NOMO-1 treated with dmso at 0.1 percent for 144 hours (cell line): Measurements from ENCODE around the gene SIM1.

Experiments
- DNase-seq: peaks from one replicate; lab custom pipeline; 2025; ENCODE audit not compliant: unreplicated experiment; lab: John Stamatoyannopoulos, UW

SIM1 gene

GRCh38 chr6:100427452-100427851 lies 37.3 kb downstream of the SIM1 start:
- DNase-seq, result no peak

- DNase-seq, result no peak
These were observed 37.9 kb downstream of the SIM1 start for GRCh38 chr6:100426744-100427338.

GRCh38 chr6:100426241-100426640 lies 38.5 kb downstream of the SIM1 start:
- DNase-seq, result no peak

GRCh38 chr6:100420711-100421110 lies 44.0 kb downstream of the SIM1 start:
- no peak for DNase-seq

GRCh38 chr6:100417036-100417435 lies 47.7 kb downstream of the SIM1 start:
- no peak for DNase-seq

GRCh38 chr6:100415768-100416167 lies 49.0 kb downstream of the SIM1 start:
- DNase-seq, result no peak

GRCh38 chr6:100412872-100413271 lies 51.8 kb downstream of the SIM1 start:
- DNase-seq, result no peak

- DNase-seq, result no peak
These were observed 60.7 kb downstream of the SIM1 start for GRCh38 chr6:100404051-100404450.

GRCh38 chr6:100393493-100393892 lies 71.2 kb downstream of the SIM1 start:
- no peak for DNase-seq

- DNase-seq, result no peak
These were observed 72.3 kb downstream of the SIM1 start for GRCh38 chr6:100392423-100392822.

GRCh38 chr6:100388868-100389519 lies 75.7 kb downstream of the SIM1 start:
- DNase-seq, result no peak

GRCh38 chr6:100382767-100383195 lies 81.9 kb downstream of the SIM1 start:
- DNase-seq, result no peak

GRCh38 chr6:100382031-100382430 lies 82.7 kb downstream of the SIM1 start:
- no peak for DNase-seq

GRCh38 chr6:100381111-100381510 lies 83.6 kb downstream of the SIM1 start:
- DNase-seq, result no peak

- no peak for DNase-seq
These were observed 85.3 kb downstream of the SIM1 start for GRCh38 chr6:100379386-100379785.

- no peak for DNase-seq
These were observed 86.1 kb downstream of the SIM1 start for GRCh38 chr6:100378576-100378975.

GRCh38 chr6:100376103-100376502 lies 88.6 kb downstream of the SIM1 start:
- peak; percentile 17 for DNase-seq

GRCh38 chr6:100372326-100373091 lies 92.2 kb downstream of the SIM1 start:
- DNase-seq, result no peak

GRCh38 chr6:100371591-100371990 lies 93.1 kb downstream of the SIM1 start:
- DNase-seq, result no peak

- DNase-seq, result no peak
These were observed 94.5 kb downstream of the SIM1 start for GRCh38 chr6:100370265-100370664.

- peak; percentile 33 for DNase-seq
These were observed 98.3 kb downstream of the SIM1 start for GRCh38 chr6:100366419-100366818.

GRCh38 chr6:100363651-100364050 lies 101.1 kb downstream of the SIM1 start:
- DNase-seq, result no peak
